ENCODE results near the gene MINDY4.

MINDY4 gene

DNA sequence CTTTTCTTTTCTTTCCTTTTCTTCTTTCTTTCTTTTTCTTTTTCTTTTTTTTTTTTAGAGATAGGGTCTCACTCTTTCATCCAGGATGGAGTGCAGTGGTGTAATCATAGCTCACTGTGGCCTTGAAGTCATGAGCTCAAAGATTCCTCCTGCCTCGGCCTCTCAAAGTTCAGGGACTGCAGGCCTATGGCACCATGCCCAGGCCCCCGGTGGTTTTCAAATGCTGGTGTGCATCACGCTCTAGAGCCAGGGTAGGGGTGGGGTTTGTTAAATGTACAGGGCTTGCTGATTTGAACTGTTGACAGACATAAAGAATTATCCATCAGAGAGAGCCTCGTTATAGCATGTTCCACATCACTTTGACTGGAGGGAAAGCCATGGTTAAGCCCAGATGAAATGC lies 5.8 kb downstream of the MINDY4 start:
- DNase-seq, result no peak

DNA sequence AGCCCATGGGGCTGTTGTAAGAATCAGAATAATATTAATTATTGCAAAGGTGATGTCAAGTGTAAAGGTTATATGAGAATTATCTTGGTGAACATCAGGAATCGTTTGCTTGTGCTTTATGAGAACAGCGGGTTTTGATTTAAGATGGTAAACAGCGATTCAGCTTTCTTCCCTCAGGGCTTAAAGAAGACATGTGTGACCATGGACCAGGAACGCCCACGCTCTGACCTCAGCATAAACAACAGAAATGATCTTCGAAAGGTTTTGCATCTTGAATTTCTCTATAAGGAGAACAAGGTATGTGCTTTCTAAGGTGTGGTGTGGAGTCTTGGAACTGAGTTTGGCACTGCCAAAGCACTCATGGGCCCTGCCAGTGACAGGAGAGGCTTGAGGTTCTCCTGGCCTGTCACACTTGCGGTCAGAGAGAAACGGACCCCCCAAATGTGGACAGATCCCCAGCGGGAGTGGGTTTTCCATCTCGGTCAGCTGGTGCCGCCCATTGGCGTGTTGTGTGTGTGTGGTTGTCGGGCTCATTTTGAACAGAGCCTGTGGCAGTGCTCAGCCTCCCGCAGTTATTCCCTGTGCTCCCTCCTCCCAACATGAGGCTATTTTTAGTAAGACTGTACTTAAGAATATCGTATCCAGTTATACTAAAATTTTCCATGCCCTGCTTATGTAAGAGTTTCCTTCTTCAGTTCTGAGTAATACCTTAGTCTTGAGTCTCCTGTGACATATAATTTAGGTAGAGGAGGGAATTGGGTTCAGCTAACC lies 7.2 kb downstream of the MINDY4 start:
- no peak for DNase-seq

DNA sequence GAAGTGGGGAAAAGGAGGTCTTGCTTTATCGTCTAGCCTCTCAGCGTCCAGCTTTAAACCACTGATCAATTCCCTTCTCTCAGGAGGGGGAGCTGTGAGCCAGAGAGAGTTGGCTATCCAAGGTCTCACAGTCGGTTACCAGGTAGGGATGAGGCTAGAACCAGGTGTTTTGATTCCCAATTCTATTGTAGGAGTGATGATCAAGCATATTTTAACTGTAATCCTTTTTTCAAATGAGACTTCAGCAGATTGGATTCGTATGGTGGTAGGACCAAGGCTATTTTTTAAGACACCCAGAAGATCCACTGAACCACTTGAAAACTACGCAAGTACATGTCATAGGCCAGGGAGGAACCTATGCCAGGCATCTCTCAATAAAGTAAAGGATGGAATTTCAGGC lies 8.4 kb downstream of the MINDY4 start:
- no peak for DNase-seq

DNA sequence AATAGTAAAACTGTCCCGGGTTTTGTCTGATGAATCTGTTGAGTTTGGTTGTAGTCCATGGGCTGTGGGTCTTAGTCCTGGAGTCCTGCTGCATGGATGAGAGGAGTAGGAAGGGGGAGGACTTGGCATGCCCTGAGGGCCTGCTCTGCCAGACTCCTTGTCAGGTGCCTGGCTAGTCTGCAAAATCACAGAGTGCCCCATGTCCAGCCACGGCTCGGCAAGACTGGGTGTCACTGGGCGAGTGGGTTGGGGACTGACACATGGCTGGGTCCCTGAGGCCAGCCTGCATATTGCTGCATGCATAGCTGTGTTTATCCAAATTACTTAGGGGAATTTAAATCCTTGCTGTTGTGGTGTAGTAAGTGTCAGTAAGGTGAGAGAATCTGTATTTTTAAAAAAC lies 9.7 kb downstream of the MINDY4 start:
- no peak for DNase-seq

DNA sequence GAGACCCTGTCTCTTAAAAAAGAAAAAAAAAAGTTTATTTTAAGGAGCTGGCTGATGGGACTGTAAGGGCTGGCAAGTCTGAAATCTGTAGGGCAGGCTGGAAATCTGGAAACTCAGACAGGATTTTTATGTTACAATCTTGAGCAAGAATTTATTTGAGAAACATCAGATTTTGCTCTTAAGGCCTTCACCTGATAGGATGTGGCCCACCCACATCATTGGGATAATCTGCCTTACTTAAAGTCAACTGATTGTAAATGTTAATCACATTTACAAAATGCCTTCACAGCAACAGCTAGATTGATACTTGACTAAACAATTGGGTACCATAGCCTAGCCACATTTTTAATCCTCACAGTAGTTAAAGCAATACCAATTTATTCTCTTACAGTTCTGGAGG lies 11.5 kb downstream of the MINDY4 start:
- no peak for DNase-seq

DNA sequence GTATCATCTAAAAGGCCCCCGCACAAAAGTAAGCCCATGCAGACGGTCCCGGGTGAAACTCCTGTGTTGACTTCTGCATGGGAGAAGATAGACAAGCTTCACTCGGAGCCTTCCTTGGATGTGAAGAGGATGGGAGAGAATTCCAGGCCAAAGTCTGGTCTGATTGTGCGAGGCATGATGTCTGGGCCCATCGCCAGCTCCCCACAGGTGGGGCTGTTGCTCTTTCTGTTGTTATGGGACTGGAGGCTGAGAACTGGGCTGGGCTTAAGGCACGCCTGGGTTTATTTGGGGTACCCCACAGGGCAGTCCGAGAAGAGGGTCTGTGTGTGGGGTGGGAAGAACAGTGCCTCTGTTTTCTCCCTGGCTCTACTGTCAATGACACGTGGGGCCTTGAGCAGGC lies 14.6 kb downstream of the MINDY4 start:
- no peak for DNase-seq

DNA sequence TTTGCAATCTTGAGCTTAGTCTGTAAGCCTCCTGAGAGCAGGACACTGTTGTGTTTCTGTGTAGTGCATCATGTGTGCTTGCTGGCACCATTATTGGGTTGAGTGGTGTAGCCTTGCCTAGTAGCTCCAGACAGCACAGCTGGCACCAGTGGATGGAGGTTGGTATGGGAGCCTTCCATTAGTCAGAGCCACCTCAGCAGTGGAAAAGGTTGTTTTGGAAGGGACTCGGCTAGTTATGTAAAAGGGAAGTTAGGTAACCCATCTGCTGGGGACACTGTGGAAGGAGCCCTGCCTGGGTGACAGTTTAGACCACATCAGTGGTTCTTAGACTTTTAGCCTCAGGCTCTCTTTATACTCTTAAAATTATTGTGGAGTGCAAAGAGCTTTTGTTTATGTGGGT lies 16.3 kb downstream of the MINDY4 start:
- DNase-seq, result no peak

DNA sequence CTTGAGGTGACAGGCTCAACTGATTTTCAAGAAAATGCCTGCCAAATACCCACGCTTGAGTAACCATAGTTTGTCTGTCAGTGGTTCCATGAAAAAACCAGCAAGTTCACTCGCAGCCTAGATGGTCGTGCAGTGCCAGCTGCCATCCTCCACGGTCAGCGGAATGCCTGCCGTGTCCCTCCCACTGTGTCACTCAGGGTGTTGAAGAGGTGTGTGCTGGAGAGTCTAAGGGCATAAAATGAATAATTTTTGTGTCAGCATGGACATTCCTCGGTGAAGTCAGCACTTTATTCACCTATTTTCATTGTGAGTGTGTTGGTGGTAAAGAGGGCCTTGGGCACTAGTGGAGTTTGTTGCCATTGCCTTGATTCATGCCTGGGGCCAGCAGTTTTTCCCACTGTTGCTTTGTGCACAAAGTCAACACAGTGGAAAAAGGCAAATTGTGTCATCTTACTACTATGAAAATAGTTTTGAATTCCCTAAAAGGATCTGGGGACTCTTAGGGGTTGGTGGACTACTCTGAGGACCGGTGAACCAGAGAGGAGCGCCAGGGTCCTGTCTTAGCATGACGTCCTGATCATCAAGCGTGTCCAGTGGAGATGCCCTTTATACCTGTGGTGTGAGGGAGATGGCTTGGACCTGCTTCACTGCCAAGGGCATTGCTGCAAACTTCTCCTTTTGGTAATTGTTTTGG lies 17.6 kb downstream of the MINDY4 start:
- no peak for DNase-seq

DNA sequence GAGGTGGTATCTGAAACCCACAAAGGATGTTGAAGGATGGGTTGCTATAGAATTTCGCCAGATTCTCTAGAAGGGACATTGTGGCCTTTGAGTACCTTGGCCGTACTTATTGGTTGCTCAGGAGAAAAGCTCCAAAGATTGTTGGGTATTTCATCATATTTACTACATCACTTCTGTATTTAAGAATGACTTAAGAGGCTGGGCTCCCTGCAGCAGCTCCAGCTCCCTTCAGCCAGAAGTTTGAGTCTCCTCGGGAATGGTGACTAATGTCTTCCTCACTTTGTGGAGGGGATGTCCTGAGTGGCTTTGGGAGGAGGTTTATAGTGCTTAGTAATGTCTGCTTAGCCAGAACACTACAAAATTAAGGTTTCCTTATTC lies 18.1 kb downstream of the MINDY4 start:
- DNase-seq, result no peak

DNA sequence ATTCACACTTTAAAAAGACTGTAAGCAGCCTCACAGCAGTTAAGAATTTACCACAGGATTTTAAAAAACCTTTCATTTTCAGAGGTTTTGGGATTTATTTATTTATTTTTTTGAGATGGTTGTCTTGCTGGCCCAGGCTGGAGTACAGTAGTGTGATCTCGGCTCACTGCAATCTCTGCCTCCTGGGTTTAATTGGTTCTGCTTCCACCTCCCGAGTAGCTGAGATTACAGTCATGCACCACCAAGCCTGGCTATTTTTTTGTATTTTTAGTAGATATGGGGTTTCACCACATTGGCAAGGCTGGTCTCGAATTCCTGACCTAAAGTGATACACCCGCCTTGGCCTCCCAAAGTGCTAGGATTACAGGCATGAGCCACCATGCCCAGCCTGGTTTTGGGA lies 19.1 kb downstream of the MINDY4 start:
- no peak for DNase-seq

DNA sequence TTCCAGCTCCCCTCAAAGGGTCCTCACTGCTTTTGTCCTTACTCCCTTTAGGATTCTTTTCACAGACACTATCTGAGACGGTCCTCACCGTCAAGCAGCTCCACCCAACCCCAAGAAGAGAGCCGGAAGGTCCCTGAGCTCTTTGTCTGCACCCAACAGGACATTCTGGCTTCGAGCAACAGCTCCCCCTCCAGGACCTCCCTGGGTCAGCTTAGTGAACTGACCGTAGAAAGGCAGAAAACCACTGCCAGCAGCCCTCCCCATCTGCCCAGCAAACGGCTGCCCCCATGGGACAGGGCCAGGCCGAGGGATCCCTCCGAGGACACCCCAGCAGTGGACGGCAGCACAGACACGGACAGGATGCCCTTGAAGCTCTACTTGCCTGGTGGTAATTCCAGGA lies 19.9 kb downstream of the MINDY4 start:
- DNase-seq, result no peak

DNA sequence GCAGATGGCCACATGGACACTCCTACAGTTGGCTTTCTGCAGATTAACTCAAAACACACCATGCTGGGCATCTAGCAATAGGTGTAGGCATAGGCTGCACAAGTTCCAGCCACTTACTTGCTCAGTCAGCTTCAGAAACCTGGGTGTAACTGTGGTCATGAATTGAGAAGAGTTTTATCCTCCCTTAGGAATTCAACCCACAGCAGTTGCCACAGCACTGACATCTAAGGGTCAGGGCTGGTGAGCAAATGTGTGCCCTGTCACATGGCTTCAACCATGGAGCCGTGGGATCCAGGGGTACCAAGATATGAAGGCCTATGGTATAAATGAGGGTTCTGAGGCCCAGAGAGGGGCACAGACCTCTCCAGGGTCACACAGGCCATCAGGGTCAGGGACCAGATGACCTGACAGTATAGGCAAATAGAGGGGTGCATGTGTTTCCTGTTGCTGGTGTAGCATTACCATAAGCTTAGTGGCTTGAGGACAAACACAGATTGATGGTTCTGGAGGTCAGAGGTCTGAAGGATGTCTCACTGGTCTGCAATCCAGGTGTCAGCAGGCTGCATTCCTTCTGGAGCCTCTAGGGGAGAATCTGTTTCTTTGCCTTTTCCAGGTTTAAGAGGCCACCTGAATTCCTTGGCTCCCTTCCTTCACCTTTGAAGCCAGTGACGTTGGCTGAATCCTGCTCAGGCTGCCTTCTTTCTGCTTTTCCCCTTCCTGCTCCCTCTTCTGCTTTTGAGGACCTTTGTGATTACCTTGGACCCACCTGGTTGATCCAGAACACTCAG lies 24.1 kb downstream of the MINDY4 start:
- DNase-seq, result no peak

DNA sequence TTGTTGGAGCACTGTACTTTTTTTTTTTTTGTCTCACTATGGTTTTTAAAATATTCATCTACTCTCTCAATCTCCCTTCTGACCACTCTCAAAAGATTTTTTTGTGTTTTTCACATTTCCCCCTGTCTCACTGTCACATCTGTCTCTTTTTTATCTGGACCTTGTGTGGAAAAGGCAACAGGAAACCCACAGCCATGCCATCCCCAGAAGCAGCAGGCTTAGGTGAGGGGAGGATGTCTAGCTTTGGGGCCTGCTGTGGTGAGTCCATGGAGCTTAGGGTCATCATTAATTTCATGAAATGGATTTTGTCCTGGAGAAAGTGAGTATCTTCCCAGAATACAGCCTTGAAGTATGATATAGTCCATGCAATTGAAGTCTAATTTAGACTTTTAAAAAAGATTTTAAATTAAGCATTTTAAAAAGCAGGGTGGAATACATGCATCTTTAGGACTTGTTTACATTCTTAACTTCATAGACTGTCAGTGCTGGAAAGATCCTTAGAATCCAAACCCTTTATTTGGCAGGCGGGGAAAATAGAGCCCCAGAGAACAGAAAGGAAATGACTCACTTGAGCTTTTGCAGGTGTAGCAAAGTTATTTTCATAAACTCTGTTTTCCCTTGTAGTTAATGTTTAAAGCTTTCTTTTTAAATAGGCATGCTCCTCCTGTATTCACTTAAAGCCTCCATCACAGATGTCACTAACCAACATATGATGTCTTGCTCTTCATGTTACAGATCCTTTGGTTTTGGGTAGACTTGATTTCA lies 25.1 kb downstream of the MINDY4 start:
- DNase-seq, result no peak

DNA sequence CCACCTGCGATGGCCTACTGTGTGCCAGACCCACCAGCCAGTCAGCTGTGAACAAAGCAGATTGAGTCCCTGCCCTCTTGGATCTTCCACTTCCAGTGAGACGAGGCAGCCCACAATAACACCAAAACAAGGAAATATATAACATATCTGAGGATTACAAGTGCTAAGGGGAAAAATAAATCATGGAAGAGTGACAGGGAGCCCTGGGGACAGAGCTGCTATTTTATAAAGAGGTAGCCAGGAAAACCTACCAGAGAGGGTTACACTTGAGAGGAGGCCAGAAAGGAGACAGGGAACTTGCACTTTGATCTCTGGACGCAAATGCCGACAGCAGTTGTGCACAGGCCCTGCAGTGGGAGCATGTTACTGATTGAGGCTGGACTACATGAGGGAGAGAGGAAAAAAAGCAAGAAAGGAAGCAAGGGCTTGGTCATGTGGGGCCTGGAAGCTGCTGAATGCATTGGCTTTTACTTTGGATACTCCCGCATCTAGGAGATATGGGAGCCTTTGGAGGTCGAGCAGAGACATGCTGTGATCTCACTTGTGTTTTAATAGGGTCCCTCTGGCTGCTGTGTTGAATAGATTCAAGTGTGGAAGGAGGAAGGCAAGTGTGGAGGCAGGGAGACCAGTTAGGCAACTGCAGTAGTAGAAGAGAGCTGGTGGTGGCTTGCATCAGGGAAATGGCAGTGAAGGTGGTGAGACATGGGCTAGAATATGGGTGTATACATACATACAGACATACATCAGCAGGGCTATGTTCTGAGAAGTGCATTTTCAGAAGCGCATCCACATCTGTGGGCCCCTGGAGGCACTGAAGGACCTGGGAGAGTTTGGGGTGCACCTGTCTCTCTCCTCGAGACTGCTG lies 26.2 kb downstream of the MINDY4 start:
- DNase-seq, result no peak

DNA sequence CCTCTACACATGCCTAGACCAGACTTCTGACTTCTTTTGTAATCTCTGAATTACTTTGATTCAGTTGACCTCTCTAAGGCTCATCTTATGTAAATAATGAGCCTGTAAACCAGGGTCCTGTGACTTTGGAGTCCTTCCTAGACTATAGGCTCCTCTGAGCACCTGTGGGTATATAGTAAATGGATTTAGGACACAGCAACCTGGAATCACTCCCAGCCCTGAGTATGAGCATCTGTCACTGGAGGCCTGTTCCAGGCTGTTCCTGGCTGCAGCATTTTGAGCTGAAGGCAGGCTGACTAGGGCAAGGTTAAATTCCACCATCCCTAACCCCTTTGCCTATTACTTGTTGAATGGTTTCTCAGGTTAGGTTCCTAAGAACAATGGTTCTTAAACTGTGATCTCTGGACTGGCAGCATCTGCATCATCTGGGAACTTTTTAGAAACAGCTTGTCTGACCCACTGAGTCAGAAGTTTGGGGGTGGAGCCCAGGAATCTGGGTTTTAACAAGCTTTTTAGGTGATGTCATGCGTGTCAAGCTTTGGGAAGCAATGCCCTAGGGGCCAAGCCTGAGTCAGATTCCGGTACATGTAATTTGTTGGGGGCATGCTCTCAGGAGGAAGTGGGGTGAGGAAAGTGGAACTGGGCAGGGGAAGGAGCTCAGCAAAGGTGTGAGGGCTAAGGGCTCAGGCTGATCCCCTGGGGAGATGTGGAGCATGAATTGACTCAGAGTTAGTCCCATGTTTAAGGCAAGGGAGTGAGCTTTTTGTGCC lies 28.2 kb downstream of the MINDY4 start:
- no peak for DNase-seq

DNA sequence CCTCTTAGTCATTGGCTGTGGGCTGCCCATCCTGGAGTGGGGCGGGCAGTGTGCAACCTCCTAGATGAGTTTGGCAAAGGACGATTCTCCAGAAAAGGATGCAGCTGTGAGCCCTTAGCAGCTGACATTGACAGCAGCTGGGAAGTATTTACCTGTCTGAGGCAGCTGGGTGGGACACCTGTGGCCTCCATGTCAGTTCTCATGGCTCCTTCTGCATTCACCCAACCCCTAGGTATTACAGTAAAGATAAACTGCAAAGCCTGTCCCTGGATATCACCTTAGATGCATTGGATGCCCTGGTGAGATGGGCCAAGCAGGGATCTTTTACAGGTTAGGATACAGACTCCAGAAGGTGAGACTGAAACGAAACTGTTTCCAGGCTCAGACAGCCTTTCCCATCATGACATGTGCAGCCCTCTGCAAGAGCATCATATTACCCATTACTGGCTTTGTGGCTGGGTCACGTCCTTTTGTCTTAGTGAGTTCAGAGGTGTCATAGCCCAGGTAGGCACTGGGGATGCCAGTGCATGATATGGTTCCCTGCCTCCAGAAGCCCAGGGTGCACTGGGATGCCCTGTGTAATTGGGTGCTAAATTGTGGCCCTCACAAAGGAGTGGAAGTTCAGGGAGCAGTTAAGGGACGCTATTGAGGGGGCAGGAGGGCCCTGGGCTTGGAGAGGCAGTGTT lies 28.9 kb downstream of the MINDY4 start:
- DNase-seq, result no peak

DNA sequence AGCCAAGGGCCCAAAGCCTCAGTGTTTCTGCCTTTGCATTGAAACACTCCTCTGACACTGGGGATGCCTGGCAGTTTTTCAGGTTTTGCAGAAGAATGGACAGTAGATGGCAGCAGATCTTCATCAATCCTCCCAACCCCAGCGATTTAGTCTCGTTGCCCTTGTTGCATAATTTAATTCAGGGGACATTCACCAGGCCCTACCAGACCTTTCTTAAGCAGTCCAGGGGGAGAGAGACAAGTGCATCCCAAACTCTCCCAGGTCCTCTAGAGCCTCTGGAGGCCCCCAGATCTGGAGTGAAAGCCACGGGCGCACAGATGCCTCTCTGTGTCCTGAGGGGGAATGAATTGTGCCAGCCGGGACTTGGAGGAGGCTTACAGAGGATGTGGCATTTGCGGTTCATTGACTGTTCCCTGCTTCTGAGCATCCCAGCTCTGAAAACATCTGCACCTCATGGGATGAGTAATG lies 29.6 kb downstream of the MINDY4 start:
- peak; percentile 28 for DNase-seq

DNA sequence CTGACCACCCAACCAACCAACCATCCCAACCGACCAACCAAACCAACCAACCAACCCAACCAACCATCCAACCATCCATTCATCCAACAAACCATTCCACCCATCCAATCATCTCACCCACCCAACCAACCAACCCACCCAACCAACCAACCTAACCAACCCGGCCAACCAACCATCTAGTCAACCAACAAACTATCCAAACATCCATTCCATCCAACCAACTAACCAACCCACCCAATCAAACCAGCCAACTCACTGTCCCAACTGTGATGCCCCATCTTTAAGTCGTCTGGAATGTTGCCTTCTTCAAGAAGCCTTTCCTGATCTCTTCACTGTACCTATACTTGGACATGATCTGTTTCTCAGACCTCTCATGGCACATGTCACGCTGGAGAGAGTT lies 31.6 kb downstream of the MINDY4 start:
- no peak for DNase-seq

DNA sequence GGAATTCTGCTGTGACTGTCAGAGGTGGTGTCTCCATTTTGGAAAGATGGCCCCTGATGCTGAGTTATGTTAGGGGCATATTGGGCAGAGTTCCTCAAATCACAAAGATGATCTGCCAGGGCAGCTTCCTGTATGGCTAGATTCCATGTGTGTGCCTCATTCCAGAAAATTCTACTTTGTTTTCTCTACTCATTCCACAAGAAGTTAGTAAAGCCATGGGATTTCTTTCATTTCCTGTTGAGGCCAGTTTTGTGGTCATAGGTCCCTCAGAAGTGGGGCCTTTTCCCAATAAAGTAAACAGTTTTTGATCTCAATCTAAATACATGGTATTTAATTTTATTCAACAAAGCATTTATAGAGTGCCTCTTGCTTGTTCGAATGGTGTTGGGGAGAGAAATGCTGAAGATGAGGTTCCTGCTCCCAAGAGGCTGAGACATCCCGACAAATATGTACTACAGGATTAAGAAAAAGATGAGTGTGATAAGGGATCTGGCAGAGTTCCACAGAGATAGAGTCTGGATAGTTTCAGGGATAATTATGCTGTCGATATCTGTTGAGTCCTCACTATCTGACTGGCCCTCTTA lies 33.0 kb downstream of the MINDY4 start:
- no peak for DNase-seq

DNA sequence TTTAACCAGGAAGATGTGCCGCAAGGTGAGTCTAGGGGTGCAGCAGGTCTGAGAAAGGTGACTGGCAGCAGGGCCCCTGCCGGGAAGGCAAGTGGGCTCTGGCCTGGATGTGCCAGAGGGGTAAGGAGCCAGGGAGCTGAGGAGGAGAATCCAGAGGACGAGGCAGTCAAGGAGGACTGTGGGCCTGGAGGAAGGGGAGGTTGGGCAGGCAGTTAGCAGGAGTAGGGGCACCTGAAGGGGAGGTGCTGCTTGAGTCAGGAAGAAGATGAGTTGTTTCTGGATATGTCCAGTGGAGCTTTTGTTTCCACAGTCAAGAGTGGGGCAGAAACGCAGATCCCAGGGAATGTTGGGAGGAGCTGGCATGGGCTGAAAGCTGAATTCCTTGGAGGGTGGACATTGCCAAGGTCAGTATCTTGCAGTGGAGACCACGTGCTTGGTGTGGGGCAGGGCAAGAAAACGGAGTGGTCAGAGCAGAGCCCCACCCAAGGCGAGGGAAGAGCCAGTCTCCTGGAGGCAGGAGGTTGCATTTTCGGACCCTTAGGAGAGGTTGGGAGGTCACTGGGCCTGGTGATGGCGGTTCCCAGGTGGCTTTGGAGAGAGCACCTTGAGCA lies 34.0 kb downstream of the MINDY4 start:
- DNase-seq, result no peak

Measured in activated CD4-positive, alpha-beta T cell treated with anti-CD3 and anti-CD28 coated beads for 48 hours (primary cell).